Chondrocyte (in vitro differentiated cells): ENCODE results near the gene DENND11. TPM values are rescaled to one million over a fixed set of nuclear protein-coding genes. Genes with fewer than 3 reads are reported as not detected.

Experiments
- DNase-seq: peaks from one replicate; pipeline ENCODE4 v3.0.0; 2021; ENCODE audit warnings: mixed read lengths, low spot score
- H3K27ac Mint-ChIP-seq: one replicate; pipeline ENCODE4 v1.8.0; 2021; ENCODE audit warnings: mild to moderate bottlenecking, moderate library complexity, mixed read lengths; ENCODE audit not compliant: unreplicated experiment
- H3K27me3 Mint-ChIP-seq: 2 replicates; pipeline ENCODE4 v1.8.0; 2021; ENCODE audit warnings: low read depth, mixed read lengths
- H3K36me3 Mint-ChIP-seq: 2 replicates; pipeline ENCODE4 v1.8.0; 2021; ENCODE audit warnings: low read depth, mixed read lengths
- H3K4me1 Mint-ChIP-seq: 2 replicates; pipeline ENCODE4 v1.8.0; 2021; ENCODE audit warnings: low read depth, mild to moderate bottlenecking, mixed read lengths
- H3K4me3 Mint-ChIP-seq: one replicate; pipeline ENCODE4 v1.8.0; 2021; ENCODE audit warnings: mild to moderate bottlenecking, moderate library complexity, mixed read lengths; ENCODE audit not compliant: unreplicated experiment
- H3K9me3 Mint-ChIP-seq: 2 replicates; pipeline ENCODE4 v1.8.0; 2021; ENCODE audit warnings: low read depth, mixed read lengths
- CTCF ChIP-seq: fragments of 200-600 bp; sonication (generic); IDR thresholded peaks from 2 replicates; pipeline ENCODE4 v1.5.0; 2021; ENCODE audit warnings: antibody characterized with exemption, mild to moderate bottlenecking, moderate library complexity
- long read RNA-seq: library from polyadenylated mRNA; stranded (forward); transcript quantifications from one replicate; pipeline ENCODE4 v2.0.0, GENCODE V29; 2021
- total RNA-seq: library from RNA; stranded (reverse); gene quantifications from 3 replicates; pipeline ENCODE4 v1.2.1, GENCODE V29; 2021

The DENND11 gene
- 8.0 to 9.2 TPM (median 8.5 TPM) in 3 replicates for total RNA-seq
- long read RNA-seq, full-length matches to known transcripts = 7 of 12 reads
- long read RNA-seq, partial matches to known transcripts = 2 of 12 reads
- long read RNA-seq, other reads (novel, unspliced or antisense) = 3 of 12 reads

- H3K4me1 Mint-ChIP-seq = peaks cover 38% of the 10 kb centered on the region
- no peaks in the 10 kb centered on the region for H3K27me3 Mint-ChIP-seq
- H3K4me3 Mint-ChIP-seq = peak within 1 kb of the TSS; percentile 69
- H3K9me3 Mint-ChIP-seq = no peaks in the 10 kb centered on the region
- peak within 1 kb of the TSS; percentile 57 for H3K27ac Mint-ChIP-seq
- no peak for DNase-seq
- H3K36me3 Mint-ChIP-seq = no peaks in the 10 kb centered on the region
- no peak for TF ChIP-seq CTCF
These were observed at the start of gene DENND11 for GRCh38 chr7:141702047-141702567. Gene DENND11 (minus strand): TSS chr7:141702166. CDS start chr7:141702153, 13 bp downstream.

- no peak for DNase-seq
These were observed 46.4 kb upstream of the DENND11 start for GRCh38 chr7:141748396-141748795.

GRCh38 chr7:141744131-141744530 is 42.2 kb upstream of the DENND11 start:
- Mint-ChIP-seq H3K9me3 (no peaks in the 10 kb centered on the region), H3K27me3 (no peaks in the 10 kb centered on the region), H3K36me3 (peaks cover 36% of the 10 kb centered on the region), H3K27ac (no peak overlapping the region), H3K4me3 (no peak overlapping the region), H3K4me1 (peaks cover 14% of the 10 kb centered on the region)
- no peak for DNase-seq
- TF ChIP-seq CTCF = no peak

More at GRCh38 chr7:141748396-141748795, 46.4 kb upstream of the DENND11 start:
- TF ChIP-seq CTCF = no peak
- H3K36me3 Mint-ChIP-seq = peaks cover 56% of the 10 kb centered on the region
- no peaks in the 10 kb centered on the region for H3K27me3 Mint-ChIP-seq
- no peaks in the 10 kb centered on the region for H3K4me1 Mint-ChIP-seq
- peaks cover 23% of the 10 kb centered on the region for H3K9me3 Mint-ChIP-seq
- H3K27ac Mint-ChIP-seq = no peak overlapping the region
- H3K4me3 Mint-ChIP-seq = no peak overlapping the region

- Mint-ChIP-seq H3K9me3 (no peaks in the 10 kb centered on the region), H3K36me3 (peaks cover 31% of the 10 kb centered on the region), H3K27ac (no peak overlapping the region), H3K4me3 (no peak overlapping the region), H3K4me1 (peaks cover 28% of the 10 kb centered on the region), H3K27me3 (no peaks in the 10 kb centered on the region)
- DNase-seq = no peak
- no peak for TF ChIP-seq CTCF
These were observed 40.3 kb upstream of the DENND11 start for GRCh38 chr7:141742229-141742628.

GRCh38 chr7:141739250-141739649 is 37.3 kb upstream of the DENND11 start:
- Mint-ChIP-seq H3K36me3 (peaks cover 25% of the 10 kb centered on the region), H3K4me1 (peaks cover 30% of the 10 kb centered on the region), H3K27ac (peak overlapping the region; percentile 73), H3K27me3 (no peaks in the 10 kb centered on the region), H3K9me3 (no peaks in the 10 kb centered on the region), H3K4me3 (peak overlapping the region; percentile 94)
- no peak for DNase-seq
- TF ChIP-seq CTCF = no peak
